HCT116 (cell line): ENCODE data around the gene ABHD2. TPM values are rescaled to one million over a fixed set of nuclear protein-coding genes. Genes with fewer than 3 reads are reported as not detected.

Experiments used
- ATAC-seq: fragments of 200-7000 bp; cut with Tn5 transposase; 2 replicates; pipeline ENCODE4 v1.9.1; 2020; ENCODE audit warnings: mild to moderate bottlenecking, moderate library complexity
- BruUV-seq: library from RNA; stranded (reverse); fragments of 400-500 nt; replicated peaks from 2 replicates; lab custom pipeline; 2021; lab: Mats Ljungman, UMichigan
- CTCF ChIA-PET: fragments of 300-600 bp; sonication (Branson Sonifier 250); formaldehyde crosslinking; loops from one replicate; lab custom pipeline; 2021; ENCODE audit warnings: antibody characterized with exemption; lab: Charles Lee
- POLR2A ChIA-PET: fragments of 300-600, 350-600 bp; sonication (Branson Sonifier 250); formaldehyde crosslinking; loops from one replicate; lab custom pipeline; 2021; ENCODE audit warnings: antibody characterized with exemption; lab: Charles Lee
- RAD21 ChIA-PET, 2 experiments: fragments of 300-600 bp; sonication (Branson Sonifier 250); formaldehyde crosslinking; loops; one replicate each; lab custom pipeline; 2023; ENCODE audit warnings: low total read pairs in 2 of 2; ENCODE audit not compliant: uncharacterized antibody in 2 of 2, unreplicated experiment in 2 of 2, low non-redundant PET in 1 of 2; lab: Charles Lee
- DNase-seq: peaks from one replicate; pipeline ENCODE4 v3.0.0-alpha.2; 2010; ENCODE audit warnings: low read depth, low spot score
- H2AFZ ChIP-seq: fragments of 200-600 bp; shearing (Covaris generic), sonication (generic); 2 replicates; pipeline ENCODE4 v1.6.1; 2017; ENCODE audit warnings: low read depth, mixed run types, mixed read lengths, antibody characterized with exemption, low read length; ENCODE audit not compliant: poor library complexity, severe bottlenecking
- H3K27ac ChIP-seq: 2 replicates; pipeline ENCODE4 v1.5.1; 2012; ENCODE audit warnings: low read depth, low read length
- H3K27me3 ChIP-seq: fragments of 200-600 bp; sonication (generic); 2 replicates; pipeline ENCODE4 v1.6.1; 2016; ENCODE audit warnings: mixed run types, low read length, mixed read lengths; ENCODE audit not compliant: insufficient read depth
- H3K36me3 ChIP-seq, 2 experiments: fragments of 200-500 bp in 1 of 2; fragments of 200-600 bp in 1 of 2; sonication (Bioruptor generic) in 1 of 2; sonication (generic) in 1 of 2; 2 replicates each; pipeline versions ENCODE4 v1.5.1 to v1.6.1; 2014 to 2016; ENCODE audit warnings: low read length in 2 of 2, inconsistent platforms in 1 of 2, mixed read lengths in 1 of 2, mixed run types in 1 of 2; ENCODE audit not compliant: insufficient read depth in 2 of 2, control insufficient read depth in 1 of 2
- H3K4me1 ChIP-seq, 2 experiments: fragments of 200-600 bp in 1 of 2; sonication (generic) in 1 of 2; 2 replicates each; pipeline versions ENCODE4 v1.5.1 to v1.6.1; 2012 to 2017; ENCODE audit warnings: low read length in 2 of 2, inconsistent platforms in 1 of 2, mild to moderate bottlenecking in 1 of 2, mixed read lengths in 1 of 2, mixed run types in 1 of 2, moderate library complexity in 1 of 2; ENCODE audit not compliant: insufficient read depth in 2 of 2, control insufficient read depth in 1 of 2
- H3K4me2 ChIP-seq: fragments of 200-600 bp; sonication (generic); 2 replicates; pipeline ENCODE4 v1.6.1; 2017; ENCODE audit warnings: mixed run types, low read length, mixed read lengths
- H3K4me3 ChIP-seq, 2 experiments: fragments of 200-600 bp in 1 of 2; sonication (generic) in 1 of 2; replicated peaks in 1 of 2; 2 replicates each; pipeline ENCODE4 v1.5.1; 2011 to 2016; ENCODE audit warnings: low read length in 2 of 2, control low read depth in 1 of 2, low read depth in 1 of 2, mild to moderate bottlenecking in 1 of 2, mixed read lengths in 1 of 2, mixed run types in 1 of 2
- H3K79me2 ChIP-seq: fragments of 200-600 bp; sonication (generic); 2 replicates; pipeline ENCODE4 v1.6.1; 2017; ENCODE audit warnings: mild to moderate bottlenecking, mixed run types, low read length, moderate library complexity, mixed read lengths; ENCODE audit not compliant: insufficient read depth
- H3K9ac ChIP-seq: fragments of 200-600 bp; sonication (generic); 2 replicates; pipeline ENCODE4 v1.6.1; 2016; ENCODE audit warnings: low read length, mixed read lengths
- H3K9me2 ChIP-seq: fragments of 200-600 bp; sonication (generic), shearing (Covaris generic); 2 replicates; pipeline ENCODE4 v1.6.1; 2017; ENCODE audit warnings: mixed run types, mild to moderate bottlenecking, moderate library complexity; ENCODE audit not compliant: insufficient read depth
- H3K9me3 ChIP-seq, 2 experiments: fragments of 200-500 bp in 1 of 2; fragments of 200-600 bp in 1 of 2; sonication (Bioruptor generic) in 1 of 2; sonication (generic) in 1 of 2; 2 replicates each; pipeline ENCODE4 v1.6.1; 2014 to 2017; ENCODE audit warnings: low read length in 2 of 2, mixed read lengths in 2 of 2, inconsistent platforms in 1 of 2, low read depth in 1 of 2, mild to moderate bottlenecking in 1 of 2, mixed run types in 1 of 2, moderate library complexity in 1 of 2; ENCODE audit not compliant: control insufficient read depth in 1 of 2, insufficient read depth in 1 of 2
- H4K20me1 ChIP-seq: fragments of 200-600 bp; sonication (generic), shearing (Covaris generic); 2 replicates; pipeline ENCODE4 v1.6.1; 2017; ENCODE audit warnings: mixed run types, mild to moderate bottlenecking, moderate library complexity; ENCODE audit not compliant: insufficient read depth
- CEBPB ChIP-seq: IDR thresholded peaks from 2 replicates; pipeline ENCODE4 v1.6.1; 2012; ENCODE audit warnings: low read depth
- EZH2 ChIP-seq: fragments of 200-600 bp; sonication (generic); IDR thresholded peaks from 2 replicates; pipeline ENCODE4 v1.6.1; 2017; ENCODE audit warnings: antibody characterized with exemption, mixed run types
- EZH2phosphoT487 ChIP-seq: fragments of 200-600 bp; IDR thresholded peaks from 2 replicates; pipeline ENCODE4 v1.6.1; 2018; ENCODE audit warnings: antibody characterized with exemption, borderline replicate concordance
- JUND ChIP-seq: IDR thresholded peaks from 2 replicates; pipeline ENCODE4 v1.6.1; 2012
- POLR2AphosphoS5 ChIP-seq: IDR thresholded peaks from 2 replicates; pipeline ENCODE4 v1.6.1; 2011; ENCODE audit warnings: mild to moderate bottlenecking, low read depth, low read length, moderate library complexity
- SP1 ChIP-seq: IDR thresholded peaks from 2 replicates; pipeline ENCODE4 v1.6.1; 2012; ENCODE audit warnings: low read depth
- TCF7L2 ChIP-seq: IDR thresholded peaks from 2 replicates; pipeline ENCODE4 v1.7.0; 2011; ENCODE audit warnings: borderline replicate concordance, inconsistent platforms; ENCODE audit not compliant: insufficient read depth, insufficient read length; ENCODE audit errors: extremely low read depth
- YY1 ChIP-seq: IDR thresholded peaks from 2 replicates; pipeline ENCODE4 v1.6.1; 2011; ENCODE audit warnings: low read length, low read depth, moderate library complexity, mild to moderate bottlenecking; ENCODE audit not compliant: insufficient replicate concordance; ENCODE audit errors: extremely low read depth
- ZFX ChIP-seq: fragments of 450-650 bp; IDR thresholded peaks from 2 replicates; pipeline ENCODE4 v1.6.1; 2017
- ZNF274 ChIP-seq: fragments of 200-500 bp; sonication (Bioruptor generic); IDR thresholded peaks from 2 replicates; pipeline ENCODE4 v1.6.1; 2014; ENCODE audit warnings: mild to moderate bottlenecking, low read depth, low read length, inconsistent platforms
- intact Hi-C: fragments of 100-400 bp; cut with micrococcal nuclease; formaldehyde crosslinking; loops from 2 replicates; pipeline ENCODE4 v1.10.0; 2022
- total RNA-seq: library from RNA; stranded (reverse); gene quantifications from one replicate; pipeline ENCODE4 v1.2.1, GENCODE V29; 2021; ENCODE audit not compliant: unreplicated experiment
- TF ChIP-seq, protein P1 (sequence below): IDR thresholded peaks from 2 replicates; pipeline ENCODE4 v1.6.1; 2012; ENCODE audit warnings: low read depth
- TF ChIP-seq, protein P2 (sequence below): IDR thresholded peaks from 2 replicates; pipeline ENCODE4 v1.6.1; 2012
- TF ChIP-seq, protein P3 (sequence below), 3 experiments: fragments of 200-600 bp in 1 of 3; sonication (generic) in 1 of 3; IDR thresholded peaks in 2 of 3; conservative IDR thresholded peaks in 1 of 3; 2 replicates each; pipeline ENCODE4 v1.5.1; 2012 to 2017; ENCODE audit warnings: low read depth in 2 of 3, low read length in 2 of 3, antibody characterized with exemption in 1 of 3, borderline replicate concordance in 1 of 3, control low read depth in 1 of 3, mild to moderate bottlenecking in 1 of 3, mixed read lengths in 1 of 3, mixed run types in 1 of 3, moderate library complexity in 1 of 3; ENCODE audit not compliant: insufficient read depth in 1 of 3
- TF ChIP-seq, protein P4 (sequence below): IDR thresholded peaks from 2 replicates; pipeline ENCODE4 v1.6.1; 2012
- TF ChIP-seq, protein P5 (sequence below): IDR thresholded peaks from 2 replicates; pipeline ENCODE4 v1.6.1; 2011; ENCODE audit warnings: mild to moderate bottlenecking, low read length, moderate library complexity; ENCODE audit not compliant: insufficient replicate concordance; ENCODE audit errors: extremely low read depth

ABHD2 gene
- total RNA-seq, 1 experiment from 2014 or later = 40.8 TPM

- TF ChIP-seq, protein P1, sequence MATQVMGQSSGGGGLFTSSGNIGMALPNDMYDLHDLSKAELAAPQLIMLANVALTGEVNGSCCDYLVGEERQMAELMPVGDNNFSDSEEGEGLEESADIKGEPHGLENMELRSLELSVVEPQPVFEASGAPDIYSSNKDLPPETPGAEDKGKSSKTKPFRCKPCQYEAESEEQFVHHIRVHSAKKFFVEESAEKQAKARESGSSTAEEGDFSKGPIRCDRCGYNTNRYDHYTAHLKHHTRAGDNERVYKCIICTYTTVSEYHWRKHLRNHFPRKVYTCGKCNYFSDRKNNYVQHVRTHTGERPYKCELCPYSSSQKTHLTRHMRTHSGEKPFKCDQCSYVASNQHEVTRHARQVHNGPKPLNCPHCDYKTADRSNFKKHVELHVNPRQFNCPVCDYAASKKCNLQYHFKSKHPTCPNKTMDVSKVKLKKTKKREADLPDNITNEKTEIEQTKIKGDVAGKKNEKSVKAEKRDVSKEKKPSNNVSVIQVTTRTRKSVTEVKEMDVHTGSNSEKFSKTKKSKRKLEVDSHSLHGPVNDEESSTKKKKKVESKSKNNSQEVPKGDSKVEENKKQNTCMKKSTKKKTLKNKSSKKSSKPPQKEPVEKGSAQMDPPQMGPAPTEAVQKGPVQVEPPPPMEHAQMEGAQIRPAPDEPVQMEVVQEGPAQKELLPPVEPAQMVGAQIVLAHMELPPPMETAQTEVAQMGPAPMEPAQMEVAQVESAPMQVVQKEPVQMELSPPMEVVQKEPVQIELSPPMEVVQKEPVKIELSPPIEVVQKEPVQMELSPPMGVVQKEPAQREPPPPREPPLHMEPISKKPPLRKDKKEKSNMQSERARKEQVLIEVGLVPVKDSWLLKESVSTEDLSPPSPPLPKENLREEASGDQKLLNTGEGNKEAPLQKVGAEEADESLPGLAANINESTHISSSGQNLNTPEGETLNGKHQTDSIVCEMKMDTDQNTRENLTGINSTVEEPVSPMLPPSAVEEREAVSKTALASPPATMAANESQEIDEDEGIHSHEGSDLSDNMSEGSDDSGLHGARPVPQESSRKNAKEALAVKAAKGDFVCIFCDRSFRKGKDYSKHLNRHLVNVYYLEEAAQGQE = no peak
- TF ChIP-seq, protein P2, sequence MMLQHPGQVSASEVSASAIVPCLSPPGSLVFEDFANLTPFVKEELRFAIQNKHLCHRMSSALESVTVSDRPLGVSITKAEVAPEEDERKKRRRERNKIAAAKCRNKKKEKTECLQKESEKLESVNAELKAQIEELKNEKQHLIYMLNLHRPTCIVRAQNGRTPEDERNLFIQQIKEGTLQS = no peak
- TF ChIP-seq JUND = no peak
- no peak for TF ChIP-seq TCF7L2
- TF ChIP-seq ZFX = no peak
These were observed 80.1 kb downstream of the ABHD2 start (continued) for GRCh38 chr15:89168316-89168833.

DNA sequence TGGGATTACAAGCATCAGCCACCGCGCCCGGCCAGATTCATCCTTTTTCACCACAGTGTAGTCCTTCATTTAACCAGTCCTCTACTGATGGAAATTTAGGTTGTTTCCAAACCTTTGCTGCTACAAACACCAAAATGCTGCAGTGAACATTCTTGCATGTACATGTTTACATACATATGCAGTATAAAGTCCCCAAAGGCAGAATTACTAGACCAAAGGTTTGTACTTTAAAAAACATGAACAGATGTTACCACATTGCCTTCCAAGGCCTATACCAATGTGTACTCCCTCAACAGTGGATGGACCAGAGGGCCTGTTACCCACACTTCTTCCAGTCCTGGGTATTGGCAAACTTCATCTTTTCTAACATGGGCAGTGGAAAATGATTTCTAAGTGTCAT is 82.1 kb downstream of the ABHD2 start:
- Histone ChIP-seq H3K79me2 (no peaks in the 10 kb centered on the region), H3K4me2 (no peak overlapping the region), H4K20me1 (no peaks in the 10 kb centered on the region), H3K4me1 (peaks cover 22 to 36% of the 10 kb centered on the region in 2 experiments), H3K4me3 (no peak overlapping the region), H3K27me3 (no peaks in the 10 kb centered on the region), H3K9me2 (no peaks in the 10 kb centered on the region), H3K36me3 (no peaks in the 10 kb centered on the region), H3K9ac (no peak overlapping the region), H3K9me3 (no peaks in the 10 kb centered on the region), H3K27ac (no peak overlapping the region), H2AFZ (no peak overlapping the region)
- no peak for DNase-seq
- intact Hi-C loops = no loop called here
- ChIA-PET POLR2A (no interaction called here), RAD21 (interaction anchor here in 1 of 2 experiments (1.4 kb wide), 1 partner anchor 113 kb away, joined by 6 read pairs; no protein-coding TSS in a partner anchor), CTCF (interaction anchor here (1.5 to 5.1 kb wide), 4 partner anchors 21 to 137 kb away, joined by 3 to 38 read pairs (median 10); no protein-coding TSS in a partner anchor)
- ATAC-seq = no peak
- BruUV-seq = no TSS peak
- TF ChIP-seq TCF7L2 (no peak), YY1 (no peak), ZFX (no peak), SP1 (no peak), EZH2 (no peak), ZNF274 (no peak), CEBPB (no peak), EZH2phosphoT487 (no peak), POLR2AphosphoS5 (no peak)
- TF ChIP-seq, protein P3, sequence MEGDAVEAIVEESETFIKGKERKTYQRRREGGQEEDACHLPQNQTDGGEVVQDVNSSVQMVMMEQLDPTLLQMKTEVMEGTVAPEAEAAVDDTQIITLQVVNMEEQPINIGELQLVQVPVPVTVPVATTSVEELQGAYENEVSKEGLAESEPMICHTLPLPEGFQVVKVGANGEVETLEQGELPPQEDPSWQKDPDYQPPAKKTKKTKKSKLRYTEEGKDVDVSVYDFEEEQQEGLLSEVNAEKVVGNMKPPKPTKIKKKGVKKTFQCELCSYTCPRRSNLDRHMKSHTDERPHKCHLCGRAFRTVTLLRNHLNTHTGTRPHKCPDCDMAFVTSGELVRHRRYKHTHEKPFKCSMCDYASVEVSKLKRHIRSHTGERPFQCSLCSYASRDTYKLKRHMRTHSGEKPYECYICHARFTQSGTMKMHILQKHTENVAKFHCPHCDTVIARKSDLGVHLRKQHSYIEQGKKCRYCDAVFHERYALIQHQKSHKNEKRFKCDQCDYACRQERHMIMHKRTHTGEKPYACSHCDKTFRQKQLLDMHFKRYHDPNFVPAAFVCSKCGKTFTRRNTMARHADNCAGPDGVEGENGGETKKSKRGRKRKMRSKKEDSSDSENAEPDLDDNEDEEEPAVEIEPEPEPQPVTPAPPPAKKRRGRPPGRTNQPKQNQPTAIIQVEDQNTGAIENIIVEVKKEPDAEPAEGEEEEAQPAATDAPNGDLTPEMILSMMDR (IDR thresholded peaks at IDR 0.05 in 2 of 3, conservative IDR thresholded peaks at IDR 0.05 in 1 of 3; ENCODE audit: borderline replicate concordance in 1 of 3, insufficient read depth in 1 of 3, low read depth in 2 of 3, low read length in 2 of 3) = no peak
- TF ChIP-seq, protein P4, sequence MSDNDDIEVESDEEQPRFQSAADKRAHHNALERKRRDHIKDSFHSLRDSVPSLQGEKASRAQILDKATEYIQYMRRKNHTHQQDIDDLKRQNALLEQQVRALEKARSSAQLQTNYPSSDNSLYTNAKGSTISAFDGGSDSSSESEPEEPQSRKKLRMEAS = no peak
- TF ChIP-seq, protein P5, sequence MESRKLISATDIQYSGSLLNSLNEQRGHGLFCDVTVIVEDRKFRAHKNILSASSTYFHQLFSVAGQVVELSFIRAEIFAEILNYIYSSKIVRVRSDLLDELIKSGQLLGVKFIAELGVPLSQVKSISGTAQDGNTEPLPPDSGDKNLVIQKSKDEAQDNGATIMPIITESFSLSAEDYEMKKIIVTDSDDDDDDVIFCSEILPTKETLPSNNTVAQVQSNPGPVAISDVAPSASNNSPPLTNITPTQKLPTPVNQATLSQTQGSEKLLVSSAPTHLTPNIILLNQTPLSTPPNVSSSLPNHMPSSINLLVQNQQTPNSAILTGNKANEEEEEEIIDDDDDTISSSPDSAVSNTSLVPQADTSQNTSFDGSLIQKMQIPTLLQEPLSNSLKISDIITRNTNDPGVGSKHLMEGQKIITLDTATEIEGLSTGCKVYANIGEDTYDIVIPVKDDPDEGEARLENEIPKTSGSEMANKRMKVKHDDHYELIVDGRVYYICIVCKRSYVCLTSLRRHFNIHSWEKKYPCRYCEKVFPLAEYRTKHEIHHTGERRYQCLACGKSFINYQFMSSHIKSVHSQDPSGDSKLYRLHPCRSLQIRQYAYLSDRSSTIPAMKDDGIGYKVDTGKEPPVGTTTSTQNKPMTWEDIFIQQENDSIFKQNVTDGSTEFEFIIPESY = no peak
- TF ChIP-seq, protein P2 = no peak
